Right ventricle myocardium inferior (tissue), 1 donor: Measurements from ENCODE around the gene RUNX2. TPM values are rescaled to one million over a fixed set of nuclear protein-coding genes. Genes with fewer than 3 reads are reported as not detected.

Experiments used
- ATAC-seq: fragments of 200-7000 bp; cut with Tn5 transposase; one replicate; pipeline ENCODE4 v1.9.1; 2020; ENCODE audit warnings: mild to moderate bottlenecking, moderate library complexity
- DNase-seq: peaks from one replicate; pipeline ENCODE4 v3.0.0; 2021; ENCODE audit errors: missing footprints
- intact Hi-C: fragments of 100-400 bp; cut with DNase I; formaldehyde crosslinking; loops from one replicate; pipeline ENCODE4 v1.11.0; 2022
- total RNA-seq: library from RNA; stranded (reverse); fragmentation: NEBNext Ultra II Directional; extraction: Animal tissue kit (Norgen Biotek cat#: 25700); gene quantifications from one replicate; pipeline ENCODE4 v1.2.1, GENCODE V29; 2021
- donor health status: DM: no; HTN: yes; CAD: no; lungs with severe emphysema.

RUNX2 gene
- total RNA-seq, 1 donor from 2014 or later: 0.43 TPM

GRCh38 chr6:45686841-45687569, 358.9 kb downstream of the RUNX2 start:
- intact Hi-C loops: no loop called here
- DNase-seq (no peak), ATAC-seq (no peak)

GRCh38 chr6:45687570-45687969, 359.4 kb downstream of the RUNX2 start:
- ATAC-seq (no peak), DNase-seq (no peak)
- intact Hi-C loops: no loop called here

DNA sequence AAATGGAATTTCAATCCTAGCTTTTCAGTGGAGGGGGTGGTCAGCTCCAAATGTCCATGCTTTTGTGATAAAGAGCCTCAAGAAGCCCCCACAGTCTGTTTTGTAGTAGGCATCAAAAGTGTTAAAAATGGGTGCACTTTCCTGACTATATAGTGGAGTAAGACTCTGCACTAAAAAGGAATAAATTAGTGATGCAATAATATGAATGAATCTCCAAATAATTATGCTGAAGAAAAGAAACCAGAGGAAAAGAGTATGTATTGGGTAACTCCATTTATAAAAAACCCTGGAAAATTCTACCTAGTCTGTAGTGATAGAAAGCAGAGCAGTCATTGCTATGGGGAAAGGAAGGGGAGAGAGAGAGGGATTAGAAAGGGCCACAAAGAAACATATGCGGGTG, 360.1 kb downstream of the RUNX2 start:
- ATAC-seq: no peak
- intact Hi-C loops: no loop called here
- no peak for DNase-seq

- no peak for ATAC-seq
- intact Hi-C loops: no loop called here
- no peak for DNase-seq
Measured at GRCh38 chr6:45689926-45690615, 361.9 kb downstream of the RUNX2 start.

GRCh38 chr6:45690846-45691245, 362.7 kb downstream of the RUNX2 start:
- intact Hi-C loops: no loop called here
- DNase-seq (no peak), ATAC-seq (no peak)

DNA sequence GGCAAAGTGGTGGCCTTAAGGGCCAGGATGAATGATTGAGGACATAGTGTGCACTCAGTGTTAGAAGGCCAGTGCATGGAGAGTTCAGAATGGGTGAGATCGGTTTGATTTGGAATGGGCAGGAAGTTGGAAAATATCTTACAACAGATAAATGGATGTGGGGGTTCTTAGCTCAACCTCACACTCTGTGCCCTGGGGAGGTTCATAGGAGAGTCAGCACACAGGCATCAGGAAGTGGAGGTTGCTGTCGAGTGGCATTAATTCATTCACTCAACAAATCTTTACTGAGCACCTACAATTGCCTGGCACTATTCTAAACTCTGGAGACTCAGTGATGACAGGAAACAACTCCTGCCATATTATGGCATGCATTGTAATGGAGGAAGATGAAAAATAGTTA, 363.3 kb downstream of the RUNX2 start:
- intact Hi-C loops: no loop called here
- ATAC-seq: no peak
- DNase-seq: no peak

GRCh38 chr6:45692021-45692420, 363.9 kb downstream of the RUNX2 start:
- ATAC-seq: no peak

DNA sequence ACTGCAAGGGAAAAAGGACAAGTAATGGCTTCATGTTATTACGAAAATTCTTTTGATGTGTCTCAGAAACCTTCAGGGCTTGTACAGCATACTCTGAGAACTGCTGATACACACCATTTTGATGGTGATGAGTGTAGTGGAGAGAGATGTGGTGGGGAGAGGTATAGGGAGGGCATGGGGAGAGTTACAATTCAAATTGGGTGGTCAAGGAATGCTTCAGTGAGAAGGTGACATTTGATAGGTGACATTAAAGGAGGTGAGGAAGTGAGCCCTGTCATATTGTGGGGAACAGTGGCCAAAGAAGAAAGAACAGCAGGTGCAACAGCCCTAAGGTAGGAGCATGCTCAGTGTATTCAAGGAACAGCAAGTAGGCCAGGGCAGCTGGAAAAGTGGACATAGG, 368.6 kb downstream of the RUNX2 start:
- DNase-seq (no peak), ATAC-seq (no peak)
- intact Hi-C loops: no loop called here

More at GRCh38 chr6:45692021-45692420, 363.9 kb downstream of the RUNX2 start:
- intact Hi-C loops: no loop called here
- no peak for DNase-seq

GRCh38 chr6:45697605-45698004, 369.5 kb downstream of the RUNX2 start:
- intact Hi-C loops: no loop called here
- ATAC-seq (no peak), DNase-seq (no peak)

DNA sequence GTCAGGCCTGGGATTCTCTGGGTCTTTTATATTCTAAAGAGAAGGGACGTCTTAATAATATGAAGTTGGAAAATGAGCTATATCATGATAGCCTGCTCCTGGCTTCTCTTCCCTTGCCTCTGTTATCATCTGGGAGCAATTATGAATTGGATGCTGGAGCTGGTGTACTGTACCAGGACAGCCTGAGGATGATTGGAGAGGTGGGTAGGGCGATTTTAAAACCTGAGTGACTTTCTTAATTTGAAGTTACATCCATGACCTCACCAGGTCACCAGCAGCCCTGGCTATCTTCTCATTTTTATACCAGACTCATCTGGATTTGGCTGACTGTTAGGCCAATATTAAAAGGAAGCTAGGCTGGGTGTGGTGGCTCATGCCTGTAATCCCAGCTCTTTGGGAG, 369.9 kb downstream of the RUNX2 start:
- intact Hi-C loops: no loop called here
- DNase-seq: no peak

DNA sequence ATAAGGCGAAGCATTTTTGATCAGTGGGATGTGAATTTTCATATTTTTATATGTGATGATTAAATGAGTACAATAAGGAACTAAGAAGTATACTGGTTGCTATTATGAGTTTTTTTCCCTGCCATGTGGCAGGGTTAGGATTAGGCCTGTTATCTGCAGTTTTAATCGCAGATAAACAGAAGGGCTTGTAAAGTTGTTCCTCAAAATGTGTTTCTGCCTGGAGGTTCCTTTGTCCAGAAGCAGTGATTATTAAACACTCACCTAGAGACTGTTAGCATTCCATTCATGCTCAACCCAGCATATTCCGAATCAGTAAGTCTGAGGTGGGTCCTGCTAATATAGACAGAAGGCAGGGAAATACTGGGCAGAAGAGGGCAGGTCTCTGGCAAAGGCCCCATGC, 371.5 kb downstream of the RUNX2 start:
- ATAC-seq: no peak

More for the DNA sequence above, 369.9 kb downstream of the RUNX2 start:
- ATAC-seq: no peak

DNA sequence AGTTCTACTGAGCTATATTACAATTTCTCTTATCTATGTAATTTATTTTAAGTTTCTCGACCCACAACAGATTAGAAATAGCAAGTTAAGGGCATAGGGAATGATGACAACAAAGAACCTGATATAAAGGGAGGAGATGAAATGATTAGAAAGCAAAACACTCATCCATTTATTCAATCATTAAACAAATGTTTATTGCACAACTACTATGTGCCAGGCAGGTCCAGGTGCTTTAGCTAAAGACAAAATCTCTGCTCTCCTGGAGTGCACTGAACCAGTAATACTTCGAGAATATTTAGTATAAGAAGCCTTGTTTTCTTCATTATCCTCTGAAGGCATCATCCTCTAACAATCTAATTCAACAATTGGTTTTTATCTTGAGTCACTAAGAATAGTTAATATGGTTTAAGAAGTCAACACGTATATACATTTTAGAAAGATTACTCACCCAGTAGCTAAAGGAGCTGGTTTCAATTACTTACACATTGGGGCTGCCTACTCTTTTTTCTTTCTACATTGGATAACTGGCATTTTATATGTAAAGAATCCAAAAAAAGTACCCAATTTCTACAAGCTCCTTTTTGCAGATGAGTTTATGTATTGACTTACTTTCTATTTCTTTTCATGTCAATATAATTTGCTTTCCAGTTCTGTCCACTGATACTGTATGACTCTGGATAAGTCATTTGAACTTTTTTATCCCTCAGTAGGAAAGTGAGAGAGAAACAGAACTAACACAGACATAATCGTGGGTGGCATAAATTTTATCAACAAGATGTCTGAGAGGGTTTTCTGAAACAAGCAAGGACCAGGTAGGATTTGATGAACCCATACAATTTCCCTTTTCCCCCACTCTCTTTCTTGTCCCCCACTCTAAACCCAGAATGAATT, 375.0 kb downstream of the RUNX2 start:
- DNase-seq: no peak
- intact Hi-C loops: no loop called here
- ATAC-seq: no peak

More for the DNA sequence above, 371.5 kb downstream of the RUNX2 start:
- DNase-seq: no peak
- intact Hi-C loops: no loop called here

DNA sequence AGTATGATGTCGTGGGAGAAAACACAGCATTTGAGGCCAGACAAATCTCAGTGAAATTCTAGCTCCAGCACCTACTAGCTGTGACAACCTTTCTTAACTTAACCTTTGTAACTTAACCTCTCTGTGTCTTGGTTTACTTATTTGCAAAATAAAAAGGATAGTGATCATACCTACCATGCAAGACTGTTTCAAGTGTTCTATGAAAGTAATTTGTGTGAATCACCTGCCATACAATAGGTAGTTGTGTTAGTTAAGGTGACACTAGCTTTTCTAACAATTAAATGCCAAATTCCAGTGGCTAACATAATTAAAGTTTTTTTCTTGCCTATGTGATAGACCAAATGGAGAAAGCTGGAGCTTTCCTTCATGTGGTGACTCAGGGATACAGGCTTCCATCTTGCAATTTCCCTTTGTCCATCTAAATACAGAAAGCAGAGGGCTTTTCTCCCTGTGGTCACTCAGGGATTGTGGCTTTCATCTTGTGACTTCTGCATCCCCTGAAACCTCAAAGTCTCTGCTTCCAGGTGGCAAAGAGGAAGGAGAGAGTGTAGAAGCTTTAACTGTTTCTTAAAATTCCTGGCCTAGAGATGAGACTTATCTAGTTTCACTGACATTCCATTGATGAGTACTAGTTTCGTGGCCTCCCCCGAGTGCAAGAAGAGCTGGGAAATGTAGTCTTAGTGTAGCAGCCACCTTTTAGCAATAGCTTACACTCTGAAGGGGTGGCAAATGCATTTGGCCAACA, 376.1 kb downstream of the RUNX2 start:
- intact Hi-C loops: no loop called here
- ATAC-seq (no peak), DNase-seq (no peak)

DNA sequence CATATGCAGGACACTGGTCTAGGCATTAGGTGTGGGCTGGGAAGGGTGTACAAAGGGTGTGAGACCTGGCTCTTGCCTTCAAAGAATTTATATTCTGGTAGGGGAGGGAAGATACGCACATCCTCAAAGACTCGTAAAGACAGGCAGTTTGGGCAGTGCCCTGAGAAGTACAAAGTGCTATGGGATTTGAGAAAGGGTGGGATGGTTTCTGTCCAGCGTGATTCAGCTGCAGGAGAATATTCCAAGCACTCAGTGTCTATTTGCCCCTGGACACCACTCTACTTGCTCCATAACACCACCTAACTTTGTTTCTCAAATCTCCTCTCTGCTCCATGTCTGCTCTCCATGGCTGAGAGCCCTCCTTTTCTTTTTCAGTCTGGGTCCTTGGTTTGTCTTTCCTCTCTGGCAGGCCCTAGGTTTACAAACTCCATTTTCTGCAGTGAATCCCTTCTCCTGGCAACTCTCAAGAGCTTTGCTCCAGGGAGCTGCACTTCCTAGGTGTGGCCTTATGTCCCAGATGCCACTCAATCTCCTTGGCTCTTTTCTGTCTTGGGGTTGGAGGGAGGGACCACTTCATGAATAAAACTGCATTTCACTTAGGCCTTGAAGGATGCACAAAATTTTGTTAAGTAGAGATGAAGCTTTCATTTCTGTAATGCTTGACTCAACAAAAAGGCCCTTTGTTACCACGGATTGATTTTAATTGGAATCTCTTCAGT, 377.2 kb downstream of the RUNX2 start:
- ATAC-seq: no peak
- intact Hi-C loops: no loop called here
- no peak for DNase-seq

GRCh38 chr6:45706319-45706718, 378.2 kb downstream of the RUNX2 start:
- intact Hi-C loops: no loop called here

GRCh38 chr6:45707176-45707575, 379.0 kb downstream of the RUNX2 start:
- intact Hi-C loops: no loop called here
- ATAC-seq (no peak), DNase-seq (no peak)

More at GRCh38 chr6:45706319-45706718, 378.2 kb downstream of the RUNX2 start:
- ATAC-seq (no peak), DNase-seq (no peak)

DNA sequence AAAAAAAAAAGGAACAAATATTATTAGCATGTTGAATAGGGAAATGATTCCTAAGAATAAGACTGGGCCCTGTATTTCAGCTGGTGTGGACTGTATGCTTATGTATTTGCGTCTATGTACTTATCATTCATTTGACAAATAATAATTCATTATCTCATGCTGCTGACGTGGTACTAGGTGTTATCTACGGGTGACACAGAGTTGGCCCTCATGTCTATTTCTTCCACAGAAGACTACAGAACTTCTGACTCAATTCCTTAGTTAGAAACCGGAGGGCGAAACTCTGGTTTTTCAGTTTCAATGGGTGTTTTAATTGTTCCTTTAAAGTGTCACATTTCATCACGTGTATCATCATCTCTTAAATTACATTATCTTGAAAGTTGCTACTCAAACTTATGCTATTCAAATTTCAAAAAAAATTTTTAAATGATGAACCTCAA, 381.7 kb downstream of the RUNX2 start:
- intact Hi-C loops: loop anchor here (5.0 kb wide), 2 partner anchors 332 to 1232 kb away; partner anchors contain the start of gene SUPT3H
- ATAC-seq: no peak

DNA sequence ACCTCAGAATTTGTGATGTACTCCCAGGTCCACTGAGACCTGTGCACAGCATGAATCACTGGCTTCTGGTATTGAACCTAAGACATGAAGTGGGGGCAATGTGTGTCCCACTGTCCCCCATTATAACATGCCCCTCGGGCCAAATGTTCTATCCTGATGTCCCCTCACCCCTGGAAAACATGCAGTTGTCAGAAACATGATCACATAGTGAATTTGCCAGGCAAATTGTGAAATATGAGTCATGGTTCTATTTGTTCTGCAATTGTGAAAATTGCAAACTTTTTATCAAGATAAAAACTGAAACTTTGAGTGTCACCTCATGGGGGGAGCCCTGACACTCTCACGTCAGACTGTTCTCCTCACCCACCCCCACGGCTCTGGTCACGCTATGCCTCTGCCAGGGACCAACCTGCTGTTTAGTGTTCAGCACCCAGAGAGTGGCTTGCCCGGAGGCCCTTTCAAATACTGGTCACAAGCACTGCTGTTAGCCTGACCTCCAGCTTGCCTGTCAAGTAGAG, 382.2 kb downstream of the RUNX2 start:
- no peak for DNase-seq
- intact Hi-C loops: loop anchor here (5.0 kb wide), 2 partner anchors 333 to 1233 kb away; partner anchors contain the start of gene SUPT3H
- ATAC-seq: no peak

More for the DNA sequence above, 381.7 kb downstream of the RUNX2 start:
- no peak for DNase-seq
